Suprapubic skin (tissue), 4 donors: ENCODE results near the gene MALT1. TPM values are rescaled to one million over a fixed set of nuclear protein-coding genes. Genes with fewer than 3 reads are reported as not detected.

Source experiments
- DNase-seq, 2 donors: peaks; one replicate each; pipeline ENCODE4 v3.0.0-alpha.2; 2019; ENCODE audit warnings: low spot score in 2 of 2
- H3K27ac ChIP-seq: fragments of 200-600 bp; sonication (generic); one replicate; pipeline ENCODE4 v1.5.1; 2019
- H3K27me3 ChIP-seq: fragments of 200-600 bp; sonication (generic); one replicate; pipeline ENCODE4 v1.5.1; 2019
- H3K36me3 ChIP-seq: fragments of 200-600 bp; sonication (generic); one replicate; pipeline ENCODE4 v1.5.1; 2019
- H3K4me1 ChIP-seq: fragments of 200-600 bp; sonication (generic); one replicate; pipeline ENCODE4 v1.5.1; 2019
- H3K4me3 ChIP-seq: fragments of 200-600 bp; sonication (generic); one replicate; pipeline ENCODE4 v1.5.1; 2019; ENCODE audit warnings: mild to moderate bottlenecking
- H3K9me3 ChIP-seq: fragments of 200-600 bp; sonication (generic); one replicate; pipeline ENCODE4 v1.5.1; 2019
- CTCF ChIP-seq, 2 donors: fragments of 200-600 bp in 1 of 2; fragments of 450-650 bp in 1 of 2; sonication (generic) in 1 of 2; IDR thresholded peaks; one replicate each; pipeline ENCODE4 v1.5.1; 2016 to 2019; ENCODE audit warnings: antibody characterized with exemption in 2 of 2, mild to moderate bottlenecking in 1 of 2, moderate library complexity in 1 of 2
- EP300 ChIP-seq: sonication (generic); formaldehyde crosslinking; IDR thresholded peaks from one replicate; pipeline ENCODE4 v1.6.1; 2017; ENCODE audit warnings: antibody characterized with exemption
- POLR2A ChIP-seq, 2 donors: fragments of 450-650 bp; IDR thresholded peaks; one replicate each; pipeline ENCODE4 v1.6.1; 2017; ENCODE audit warnings: antibody characterized with exemption in 2 of 2, mild to moderate bottlenecking in 2 of 2, moderate library complexity in 2 of 2
- POLR2AphosphoS5 ChIP-seq, 3 donors: sonication (generic); formaldehyde crosslinking; IDR thresholded peaks; one replicate each; pipeline ENCODE4 v1.6.1; 2017; ENCODE audit warnings: antibody characterized with exemption in 3 of 3
- WGBS: methylation state at CpG from one replicate; pipeline ENCODE4 v1.1.5; 2018; 5-methylcytosine and 5-hydroxymethylcytosine counted together
- total RNA-seq, 4 donors: library from RNA; depleted of rRNA; stranded (reverse); fragments of >200 nt; gene quantifications; one replicate each; pipeline ENCODE4 v1.1.0, GENCODE V29; 2016

MALT1 gene
- total RNA-seq, 4 donors from 2014 or later, result 33.9 to 49.5 (median 37.1) TPM

- TF ChIP-seq CTCF (IDR thresholded peaks at IDR 0.05), result no peak
- no peak for DNase-seq
- no peaks in the 10 kb centered on the region for H3K36me3 ChIP-seq
- no peaks in the 10 kb centered on the region for H3K27me3 ChIP-seq
- H3K9me3 ChIP-seq, result no peaks in the 10 kb centered on the region
- H3K4me3 ChIP-seq, result no peak overlapping the region
- no peak overlapping the region for H3K27ac ChIP-seq
- 84% methylated on average over 6 of the region's 6 CpGs for WGBS
- H3K4me1 ChIP-seq, result peaks cover 2% of the 10 kb centered on the region
Observed at GRCh38 chr18:58654896-58655614, 16.2 kb upstream of the MALT1 start.

GRCh38 chr18:58657081-58657480 lies 14.2 kb upstream of the MALT1 start:
- no peak for DNase-seq
- no peaks in the 10 kb centered on the region for H3K27me3 ChIP-seq
- WGBS, result 96% methylated on average over 2 of the region's 2 CpGs
- TF ChIP-seq CTCF (IDR thresholded peaks at IDR 0.05) (no peak), POLR2AphosphoS5 (IDR thresholded peaks at IDR 0.05) (no peak), EP300 (no peak), POLR2A (IDR thresholded peaks at IDR 0.05) (no peak)
- H3K9me3 ChIP-seq, result no peaks in the 10 kb centered on the region
- peaks cover 2% of the 10 kb centered on the region for H3K4me1 ChIP-seq
- no peak overlapping the region for H3K27ac ChIP-seq
- H3K36me3 ChIP-seq, result no peaks in the 10 kb centered on the region
- H3K4me3 ChIP-seq, result no peak overlapping the region

- no peak for TF ChIP-seq CTCF (IDR thresholded peaks at IDR 0.05)
- no peak for TF ChIP-seq POLR2A (IDR thresholded peaks at IDR 0.05)
- no peak for TF ChIP-seq POLR2AphosphoS5 (IDR thresholded peaks at IDR 0.05)
- TF ChIP-seq EP300, result no peak
- 100% methylated on average over 1 of the region's 1 CpG for WGBS
- no peak overlapping the region for H3K4me3 ChIP-seq
- H3K4me1 ChIP-seq, result peaks cover 2% of the 10 kb centered on the region
- no peak for DNase-seq
- H3K9me3 ChIP-seq, result no peaks in the 10 kb centered on the region
- H3K36me3 ChIP-seq, result no peaks in the 10 kb centered on the region
- no peaks in the 10 kb centered on the region for H3K27me3 ChIP-seq
- no peak overlapping the region for H3K27ac ChIP-seq
Observed at GRCh38 chr18:58657494-58657893, 13.8 kb upstream of the MALT1 start.

- TF ChIP-seq POLR2AphosphoS5 (IDR thresholded peaks at IDR 0.05) (no peak), EP300 (no peak), POLR2A (IDR thresholded peaks at IDR 0.05) (no peak), CTCF (IDR thresholded peaks at IDR 0.05) (no peak)
- Histone ChIP-seq H3K4me1 (peaks cover 2% of the 10 kb centered on the region), H3K36me3 (no peaks in the 10 kb centered on the region), H3K27me3 (no peaks in the 10 kb centered on the region), H3K9me3 (no peaks in the 10 kb centered on the region), H3K27ac (no peak overlapping the region), H3K4me3 (no peak overlapping the region)
- WGBS, result 98% methylated on average over 4 of the region's 4 CpGs
- DNase-seq, result no peak
Observed at GRCh38 chr18:58659691-58660090, 11.6 kb upstream of the MALT1 start.

GRCh38 chr18:58660915-58661314 lies 10.3 kb upstream of the MALT1 start:
- Histone ChIP-seq H3K9me3 (no peaks in the 10 kb centered on the region), H3K4me3 (no peak overlapping the region), H3K4me1 (peaks cover 2% of the 10 kb centered on the region), H3K27me3 (no peaks in the 10 kb centered on the region), H3K27ac (no peak overlapping the region), H3K36me3 (no peaks in the 10 kb centered on the region)
- 97% methylated on average over 9 of the region's 9 CpGs for WGBS
- TF ChIP-seq POLR2AphosphoS5 (IDR thresholded peaks at IDR 0.05) (no peak), POLR2A (IDR thresholded peaks at IDR 0.05) (no peak), CTCF (IDR thresholded peaks at IDR 0.05) (no peak), EP300 (no peak)
- DNase-seq, result no peak
